NOMO-1 (cell line): ENCODE results near the gene HSF2.

Experiments used
- DNase-seq, 2 experiments: peaks; one replicate each; lab custom pipeline; 2025; ENCODE audit not compliant: unreplicated experiment in 2 of 2; lab: John Stamatoyannopoulos, UW

HSF2 gene, protein sequence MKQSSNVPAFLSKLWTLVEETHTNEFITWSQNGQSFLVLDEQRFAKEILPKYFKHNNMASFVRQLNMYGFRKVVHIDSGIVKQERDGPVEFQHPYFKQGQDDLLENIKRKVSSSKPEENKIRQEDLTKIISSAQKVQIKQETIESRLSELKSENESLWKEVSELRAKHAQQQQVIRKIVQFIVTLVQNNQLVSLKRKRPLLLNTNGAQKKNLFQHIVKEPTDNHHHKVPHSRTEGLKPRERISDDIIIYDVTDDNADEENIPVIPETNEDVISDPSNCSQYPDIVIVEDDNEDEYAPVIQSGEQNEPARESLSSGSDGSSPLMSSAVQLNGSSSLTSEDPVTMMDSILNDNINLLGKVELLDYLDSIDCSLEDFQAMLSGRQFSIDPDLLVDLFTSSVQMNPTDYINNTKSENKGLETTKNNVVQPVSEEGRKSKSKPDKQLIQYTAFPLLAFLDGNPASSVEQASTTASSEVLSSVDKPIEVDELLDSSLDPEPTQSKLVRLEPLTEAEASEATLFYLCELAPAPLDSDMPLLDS

DNA sequence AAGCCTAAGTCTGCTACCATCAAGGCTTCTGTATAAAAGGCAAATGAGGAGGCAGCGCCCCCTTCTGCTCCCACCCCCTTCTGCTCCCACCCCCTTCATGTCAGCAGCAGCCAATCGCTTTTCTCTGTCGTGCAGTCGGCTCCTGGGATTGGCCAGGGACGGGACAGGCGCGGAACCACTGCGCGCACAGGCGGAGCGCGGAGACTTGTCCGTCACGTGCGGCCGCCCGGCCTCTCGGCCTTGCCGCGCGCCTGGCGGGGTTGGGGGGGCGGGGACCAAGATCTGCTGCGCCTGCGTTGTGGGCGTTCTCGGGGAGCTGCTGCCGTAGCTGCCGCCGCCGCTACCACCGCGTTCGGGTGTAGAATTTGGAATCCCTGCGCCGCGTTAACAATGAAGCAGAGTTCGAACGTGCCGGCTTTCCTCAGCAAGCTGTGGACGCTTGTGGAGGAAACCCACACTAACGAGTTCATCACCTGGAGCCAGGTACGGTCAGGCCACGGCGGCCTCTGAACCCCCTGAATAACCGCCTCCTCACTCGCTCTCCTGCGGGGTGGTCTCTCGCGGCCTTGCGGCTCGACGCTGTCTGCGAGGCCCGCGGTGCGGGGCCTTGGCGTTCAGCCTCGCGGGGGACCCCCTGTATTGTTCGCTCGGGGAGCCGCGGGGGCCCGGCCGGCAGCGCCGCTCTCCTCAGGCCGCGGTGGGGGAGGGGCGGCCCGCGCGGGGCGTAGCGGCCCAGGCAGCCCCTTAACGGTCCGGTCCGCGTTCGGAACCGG, at the start of gene HSF2:
TSS of gene HSF2 (plus strand) at position 305 of the 773 bp plus-strand sequence. CDS start at position 391, 86 bp downstream.
- DNase-seq = peak; percentile 96 to 97

DNA sequence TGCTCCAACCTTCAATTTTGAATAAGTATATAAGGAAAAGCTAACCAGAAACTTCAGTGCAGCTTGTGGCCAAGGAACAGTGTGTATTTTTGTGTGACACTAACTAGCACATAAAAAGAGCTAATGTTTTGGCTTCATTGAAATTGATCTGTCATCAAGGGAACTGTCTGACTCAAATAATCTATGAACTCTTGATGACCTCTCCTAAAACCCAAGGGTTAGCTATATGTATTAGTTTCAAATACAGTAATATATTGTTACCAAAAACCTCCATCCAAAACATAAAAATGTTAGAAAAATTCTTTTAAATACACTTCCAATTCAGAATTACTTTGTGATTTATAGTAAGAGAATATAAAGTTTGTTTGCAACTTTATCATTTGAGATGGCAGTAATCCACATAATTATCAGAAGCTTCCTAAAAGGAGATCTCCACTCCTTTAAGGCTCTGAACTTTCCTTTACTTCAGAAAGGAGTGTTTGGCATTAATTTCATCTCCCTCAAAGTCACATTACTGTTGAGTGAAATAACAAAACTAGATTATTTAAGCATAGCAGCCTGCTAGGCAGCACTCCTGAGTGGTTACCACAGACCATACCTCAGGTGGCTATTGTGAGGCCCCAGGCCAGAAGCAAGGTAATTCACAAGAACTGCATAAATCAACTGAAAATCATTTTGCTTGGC, 46.3 kb upstream of the HSF2 start:
- no peak for DNase-seq

DNA sequence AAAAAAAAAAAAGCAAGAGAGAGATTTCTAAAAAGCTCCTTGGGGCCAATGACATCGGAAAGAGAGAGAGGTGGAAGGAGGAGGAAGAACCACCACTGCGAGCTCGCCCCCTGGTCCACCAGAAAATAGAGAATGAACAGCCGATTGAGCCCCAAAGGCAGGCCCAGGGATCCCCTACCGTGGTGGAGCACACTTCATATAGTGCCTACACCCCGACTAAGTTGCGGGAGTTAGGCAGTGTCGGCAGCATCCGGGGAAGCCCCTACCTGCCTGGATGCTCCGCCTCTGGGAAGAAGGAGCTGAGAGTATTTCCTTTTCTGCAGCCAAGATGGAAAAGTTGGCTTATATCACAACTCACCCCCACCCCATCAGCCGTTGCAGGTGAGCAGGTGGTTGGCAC, 38.6 kb upstream of the HSF2 start:
- DNase-seq = no peak

DNA sequence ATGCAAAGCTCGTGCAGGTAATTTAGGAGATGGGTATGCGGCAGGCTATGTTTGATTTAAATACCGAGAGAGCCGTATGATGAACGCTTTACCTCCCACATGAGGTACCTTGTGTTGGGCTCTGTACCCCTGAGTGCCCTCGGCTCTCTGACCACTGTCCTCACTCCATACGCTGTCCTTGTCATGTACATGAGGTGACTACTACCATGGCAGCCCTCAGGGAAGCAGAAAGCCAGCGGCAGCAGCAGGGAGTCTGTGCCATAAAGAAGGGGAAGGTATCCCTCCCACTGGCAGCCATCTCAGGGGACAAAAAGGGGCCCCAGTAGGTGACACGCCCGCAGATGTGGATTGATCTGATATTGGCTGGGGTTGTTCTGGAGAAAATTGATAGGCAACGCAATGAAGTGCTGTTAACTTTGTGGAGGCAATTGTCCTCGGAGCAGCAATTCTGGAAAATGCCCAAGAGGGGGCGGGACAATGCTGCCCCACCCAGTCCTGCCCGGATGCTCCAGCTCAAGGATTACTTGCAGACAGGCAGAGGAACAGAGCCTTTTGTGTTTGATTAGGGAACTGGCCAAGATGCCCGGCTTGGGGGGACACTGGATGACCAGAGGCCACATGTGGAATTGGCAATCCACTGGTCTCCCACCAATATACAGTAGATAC, 38.0 kb upstream of the HSF2 start:
- DNase-seq = no peak

DNA sequence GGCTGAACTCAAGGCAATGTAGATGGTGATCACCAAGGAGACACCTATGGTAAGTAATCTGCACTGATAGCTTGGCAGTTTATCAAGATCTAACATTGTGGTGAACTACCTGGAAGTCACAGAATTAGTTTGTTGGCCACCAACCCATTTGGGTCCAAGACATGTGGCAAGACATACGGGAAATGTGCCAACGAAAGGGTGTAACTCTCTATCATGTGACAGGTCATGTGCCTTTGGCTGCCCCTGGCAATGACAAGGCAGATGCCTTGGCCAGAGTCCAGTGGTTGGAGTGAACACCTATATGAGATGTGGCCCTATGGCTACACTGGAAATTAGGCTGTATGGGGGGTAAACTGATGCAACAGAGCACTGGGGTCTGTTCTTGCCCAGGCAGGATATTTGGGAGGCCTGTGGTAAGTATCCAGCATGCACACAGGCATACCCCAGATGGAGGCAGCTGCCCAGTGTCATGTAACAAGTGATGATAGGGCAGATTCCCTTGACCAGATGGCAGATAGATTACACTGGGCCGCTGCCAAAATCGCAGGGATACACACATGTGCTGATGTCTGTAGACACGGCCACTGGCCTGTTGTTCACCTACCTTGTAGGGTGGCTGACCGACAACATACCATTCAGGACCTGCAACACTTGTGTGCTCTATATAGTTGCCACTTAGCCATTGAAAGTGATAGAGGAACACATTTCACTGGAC, 35.5 kb upstream of the HSF2 start:
- DNase-seq = no peak

DNA sequence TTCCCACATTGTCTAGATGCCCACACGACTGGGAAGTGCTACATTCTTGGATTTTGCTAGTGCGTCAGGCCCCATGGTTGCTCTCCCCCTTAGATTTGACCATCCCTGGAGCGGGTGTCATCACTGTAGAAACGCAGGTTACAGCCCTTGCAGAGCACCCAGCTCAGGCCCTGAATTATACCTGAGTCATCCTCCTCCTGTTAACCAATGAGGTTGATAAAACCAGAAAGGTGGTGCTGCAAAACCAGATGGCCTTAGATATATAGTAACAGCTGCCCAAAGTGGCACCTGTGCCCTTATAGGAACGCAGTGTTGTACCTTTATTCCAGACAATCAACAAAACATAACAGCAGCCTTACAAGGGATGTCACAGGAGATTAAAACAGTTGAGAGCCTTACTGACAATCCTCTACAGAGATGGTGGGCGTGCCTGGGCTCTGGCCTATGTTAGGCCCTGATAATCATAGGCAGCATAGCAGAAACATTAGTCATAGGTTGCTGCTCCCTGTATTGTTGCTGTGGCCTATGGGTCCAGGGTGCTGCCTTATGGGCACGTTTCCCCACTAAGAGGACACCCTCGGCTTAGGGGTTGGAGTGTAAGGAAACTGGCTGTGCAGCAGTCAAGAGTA, 33.6 kb upstream of the HSF2 start:
- DNase-seq = no peak

DNA sequence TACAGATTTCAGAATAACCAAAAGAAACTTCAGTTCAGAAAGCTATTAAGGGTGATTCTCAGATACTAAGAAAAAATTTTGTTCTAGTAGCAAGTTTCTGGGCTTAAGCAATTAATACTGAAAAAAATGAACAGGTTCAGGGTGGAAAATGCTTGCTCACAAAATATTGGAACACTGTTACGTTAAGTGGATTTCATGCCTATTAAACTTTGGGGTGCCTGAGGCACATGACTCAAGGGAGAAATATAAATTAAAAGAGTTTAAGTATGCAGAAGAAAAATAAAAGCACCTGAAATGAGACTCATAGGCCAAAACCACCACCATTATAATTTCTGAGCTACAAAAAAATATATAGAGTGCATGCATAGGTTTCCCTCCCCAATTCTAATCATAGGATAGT, 32.3 kb upstream of the HSF2 start:
- DNase-seq = no peak

DNA sequence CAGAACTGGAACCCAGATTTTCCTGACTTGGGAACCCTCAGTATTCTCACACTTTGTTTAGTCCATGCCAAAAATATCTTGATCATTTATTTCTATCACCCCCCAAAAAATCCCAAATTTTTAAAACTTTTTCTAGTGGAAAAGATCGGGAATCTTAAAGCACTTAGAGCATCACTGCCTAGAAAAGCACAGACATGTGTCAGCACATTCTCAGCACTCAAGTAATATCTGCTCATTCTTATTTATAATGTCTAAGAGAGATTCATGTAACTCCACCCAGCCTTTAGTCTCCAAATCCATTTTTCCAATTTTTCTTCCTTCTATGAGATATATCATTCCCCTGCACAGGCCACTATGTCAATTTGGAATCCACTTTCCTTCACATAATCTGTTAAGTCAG, 29.9 kb upstream of the HSF2 start:
- DNase-seq = no peak

DNA sequence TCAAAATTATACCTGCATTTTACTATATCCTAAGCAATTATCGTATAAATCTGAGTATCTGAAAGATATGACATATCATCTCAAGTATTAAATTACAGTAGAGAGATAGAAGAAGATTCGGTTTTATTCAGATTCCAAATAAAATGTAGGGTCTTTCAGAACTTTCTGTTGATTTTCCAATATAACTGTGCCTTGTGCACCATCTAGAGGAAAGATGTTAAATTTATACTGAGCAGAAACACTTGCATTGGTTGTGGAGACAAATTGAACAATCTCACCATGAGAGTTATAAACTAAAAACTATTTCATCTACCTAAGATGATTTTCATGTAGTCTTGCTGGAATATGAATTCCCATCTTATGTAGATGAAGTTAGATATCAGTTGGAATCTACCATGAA, 26.8 kb upstream of the HSF2 start:
- DNase-seq = no peak

DNA sequence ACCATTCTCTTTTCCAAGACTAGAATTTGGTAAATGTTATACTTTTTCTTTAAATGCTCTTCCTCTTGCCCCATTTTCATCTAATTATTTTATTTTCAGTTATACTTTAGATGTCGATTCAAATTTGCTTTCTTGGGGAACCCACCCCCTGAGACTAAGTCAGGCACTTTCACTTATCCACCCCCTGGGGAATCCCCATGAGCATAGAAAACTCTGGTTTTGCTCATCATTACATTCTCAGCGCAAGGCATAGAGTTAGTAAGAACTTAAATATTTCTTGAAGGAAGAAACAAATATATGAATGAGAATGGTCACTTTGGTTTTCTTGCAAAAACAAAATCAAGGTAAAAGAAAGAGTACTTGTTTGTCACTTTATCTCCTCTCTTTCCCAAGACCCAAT, 25.1 kb upstream of the HSF2 start:
- DNase-seq = no peak

DNA sequence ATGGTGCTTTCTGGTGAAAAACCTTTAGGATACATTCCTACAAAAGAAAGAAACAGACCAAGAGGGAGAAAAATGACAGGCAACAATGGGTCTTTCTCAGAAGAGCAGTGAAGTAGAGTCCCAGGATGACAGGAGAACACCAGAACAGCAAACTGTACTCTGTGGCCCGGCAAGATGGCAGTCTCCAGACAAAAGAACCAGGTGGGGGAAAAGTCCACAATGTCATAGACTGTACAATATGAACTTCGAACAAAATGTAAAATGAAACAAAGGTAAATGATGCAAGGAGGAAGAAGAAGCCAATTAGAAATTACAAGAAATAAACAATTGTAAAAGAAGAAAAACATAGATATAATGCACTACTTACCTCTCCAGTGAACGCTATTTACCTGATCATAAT, 23.2 kb upstream of the HSF2 start:
- DNase-seq = no peak

DNA sequence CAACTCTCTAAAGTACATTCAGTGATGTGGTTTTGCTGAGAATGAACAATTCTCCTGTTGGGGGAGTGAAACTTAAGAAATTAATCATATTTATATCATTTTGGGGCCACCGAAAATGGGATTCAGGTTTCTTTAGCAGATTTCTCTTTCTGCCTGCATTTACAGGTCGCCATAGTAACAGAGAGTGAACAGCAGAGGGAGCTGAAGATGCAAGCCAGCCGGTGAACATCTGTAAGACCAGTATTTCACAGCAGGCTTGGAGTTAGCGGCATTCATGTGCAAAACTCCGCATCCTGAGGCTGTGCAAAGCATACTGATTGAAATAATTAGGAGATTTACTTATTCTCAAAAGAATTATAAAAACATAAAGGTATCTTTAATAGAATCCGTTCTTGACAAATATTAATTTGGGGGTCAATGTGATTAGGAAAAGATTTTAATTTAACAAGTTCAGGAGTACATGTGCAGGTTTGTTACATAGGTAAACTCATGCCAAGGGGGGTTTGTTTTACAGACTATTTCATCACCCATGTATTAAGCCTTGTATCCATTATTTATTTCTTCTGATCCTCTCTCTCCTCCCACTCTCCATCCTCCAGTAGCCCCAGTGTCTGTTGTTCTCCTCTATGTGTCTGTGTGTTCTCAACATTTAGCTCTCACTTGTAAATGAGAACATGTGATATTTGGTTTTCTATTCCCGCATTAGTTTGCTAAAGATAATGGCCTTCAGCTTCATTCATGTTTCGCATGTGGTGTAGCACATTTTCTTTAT, 17.8 kb upstream of the HSF2 start:
- peak; percentile 43 to 71 for DNase-seq

DNA sequence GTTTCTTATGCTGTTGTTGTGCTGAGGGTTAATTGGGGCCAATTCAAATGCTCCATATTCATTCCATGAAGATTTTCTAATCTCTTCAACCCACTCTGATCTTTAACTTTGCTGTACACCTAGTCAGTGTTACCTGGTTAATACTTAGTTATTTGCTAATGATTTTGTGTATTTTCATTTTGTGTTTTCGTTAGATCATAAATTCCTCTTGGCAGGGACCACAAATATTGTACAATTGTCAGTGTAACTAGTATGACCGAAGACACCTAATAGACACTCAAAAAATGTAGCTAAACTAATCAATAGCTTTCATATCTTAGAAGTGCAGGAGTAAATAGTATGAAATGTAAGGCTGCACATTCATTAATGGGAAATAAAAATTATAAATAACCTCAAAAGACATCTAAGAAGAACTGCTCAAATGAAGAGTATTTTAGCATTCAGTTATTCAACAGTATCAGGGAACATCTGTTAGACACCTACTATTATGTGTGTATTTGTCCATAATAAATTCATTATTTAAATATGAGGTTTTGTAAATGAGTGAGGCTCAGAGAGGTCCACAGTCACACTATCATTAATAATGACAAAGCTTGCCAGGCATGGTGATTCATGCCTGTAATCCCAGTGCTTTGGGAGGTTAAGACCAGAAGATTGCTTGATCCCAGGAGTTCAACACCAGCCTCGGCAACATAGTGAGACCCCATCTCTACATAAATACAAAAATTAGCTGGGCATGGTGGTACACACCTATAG, 13.4 kb upstream of the HSF2 start:
- DNase-seq = no peak

DNA sequence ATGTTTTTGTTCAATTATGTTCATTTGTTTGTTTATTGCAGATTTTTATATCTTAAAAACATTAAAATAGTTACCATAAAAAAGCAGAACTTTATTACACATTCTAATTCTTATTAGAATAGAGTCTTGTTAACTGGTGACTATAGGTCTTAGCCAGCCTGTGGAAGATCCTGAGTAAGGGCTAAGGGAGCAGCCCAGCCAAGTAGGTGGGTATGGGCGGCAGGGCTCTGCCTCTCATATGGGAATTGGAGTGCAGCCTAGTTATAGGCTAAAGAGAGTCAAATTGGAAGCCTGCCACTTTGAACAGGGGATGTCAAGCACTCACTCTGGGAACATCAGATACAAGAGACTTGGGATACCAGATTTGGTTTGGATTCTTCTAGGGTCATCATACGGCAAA, 10.5 kb upstream of the HSF2 start:
- no peak for DNase-seq

DNA sequence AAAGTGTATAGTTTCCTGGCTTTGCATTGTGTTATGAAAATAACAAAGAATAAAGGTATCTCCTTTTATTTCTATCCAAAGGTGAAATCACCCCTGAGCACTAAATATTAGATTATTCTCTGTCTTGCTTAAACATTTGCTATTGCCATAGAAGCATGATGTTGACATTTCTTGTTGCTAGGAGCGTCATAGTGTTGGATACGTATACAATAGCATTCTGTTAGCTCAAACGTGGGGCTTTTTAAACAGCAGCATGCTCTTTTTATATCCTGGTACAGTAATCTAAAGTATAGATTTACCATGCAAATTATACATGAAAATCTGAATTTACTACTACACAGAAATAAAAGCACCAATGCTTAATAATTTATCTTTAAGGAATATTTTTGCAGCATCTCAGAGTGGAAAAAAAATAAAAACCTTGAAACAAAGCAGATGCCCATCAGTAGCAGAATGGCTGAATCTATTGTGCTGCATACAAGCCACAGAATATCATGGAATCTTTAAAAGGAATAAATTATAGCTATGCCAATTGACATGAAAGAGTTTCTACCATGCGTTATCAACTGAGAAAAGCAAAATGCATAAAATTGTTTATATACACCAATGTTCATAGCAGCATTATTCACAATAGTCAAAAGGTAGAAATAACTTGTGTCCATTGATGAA, 9.6 kb upstream of the HSF2 start:
- no peak for DNase-seq

DNA sequence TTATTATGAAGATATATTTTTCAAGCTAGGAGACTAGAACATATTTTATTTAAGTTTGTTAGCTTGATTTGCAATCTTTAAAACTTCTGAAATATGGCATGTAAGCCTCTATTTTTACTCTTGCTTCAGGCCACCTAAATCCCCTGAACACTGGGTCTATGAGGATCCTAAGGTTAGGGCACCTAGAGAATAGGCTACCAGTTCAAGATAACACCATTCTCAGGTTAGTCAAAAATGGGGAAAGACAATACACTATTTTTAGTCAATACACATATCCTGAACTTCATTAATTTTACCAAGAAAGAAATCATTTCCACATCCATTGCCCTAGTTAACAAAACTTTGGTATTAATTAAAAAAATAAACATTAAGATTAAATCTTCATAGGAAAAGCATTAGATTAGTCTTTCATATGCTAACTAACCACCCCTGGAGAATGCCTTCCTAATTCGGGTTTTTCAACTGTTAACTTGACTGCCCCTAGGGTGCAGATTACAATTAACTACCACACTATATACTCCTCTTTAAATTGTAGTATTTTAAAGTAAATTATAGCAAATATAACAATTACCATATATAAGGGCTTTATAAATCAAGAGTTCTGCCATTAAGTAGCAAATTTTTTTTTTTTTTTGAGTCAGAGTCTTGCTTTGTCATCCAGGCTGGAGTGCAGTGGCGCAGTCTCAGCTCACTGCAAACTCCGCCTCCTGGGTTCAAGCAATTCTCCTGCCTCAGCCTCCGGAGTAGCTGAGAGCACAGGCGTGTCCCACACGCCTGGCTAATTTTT, 6.7 kb upstream of the HSF2 start:
- DNase-seq = no peak

DNA sequence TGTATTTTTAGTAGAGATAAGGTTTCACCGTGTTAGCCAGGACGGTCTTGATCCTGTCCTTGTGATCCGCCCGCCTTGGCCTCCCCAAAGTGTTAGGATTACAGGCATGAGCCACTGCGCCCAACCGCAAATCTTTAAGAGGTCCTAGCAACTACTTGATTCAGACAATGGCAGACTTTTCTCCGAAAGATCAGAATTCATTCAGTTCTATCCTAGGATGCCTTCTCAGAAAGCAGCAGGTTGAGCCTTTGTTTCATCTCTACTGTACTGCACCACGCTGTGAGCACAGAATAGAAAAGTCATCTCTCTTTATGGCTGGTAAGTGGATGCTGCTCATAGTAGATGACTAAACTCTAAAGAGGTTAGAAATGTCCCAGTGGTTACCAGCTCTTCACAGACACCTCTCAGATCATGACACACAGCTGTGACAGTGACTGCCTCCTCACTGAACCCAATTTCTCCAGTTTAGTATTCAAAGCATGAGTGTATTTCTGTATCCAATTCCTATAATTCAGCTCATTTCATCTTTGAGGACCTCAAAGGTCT, 6.0 kb upstream of the HSF2 start:
- no peak for DNase-seq
